Femur (tissue), 1 donor: ENCODE results near the gene DGKQ.
A peak's percentile ranks its signal among the peaks of the same experiment; 100 is the strongest.
"Not testable (repeated sequence)": the region's sequence is repeated elsewhere in the genome, so short reads cannot be mapped to it uniquely, and the experiment has no call there.

Experiments
- DNase-seq: peaks from one replicate; pipeline ENCODE4 v3.0.0-alpha.2; 2017

The DGKQ gene

GRCh38 chr4:1009542-1010394 lies 36.4 kb upstream of the DGKQ start:
- peak; percentile 84 for DNase-seq

- no peak for DNase-seq
Observed at GRCh38 chr4:1008840-1009541, 35.6 kb upstream of the DGKQ start.

- DNase-seq = no peak
Observed at GRCh38 chr4:1006856-1007255, 33.5 kb upstream of the DGKQ start.

- DNase-seq = no peak
Observed at GRCh38 chr4:1004557-1005485, 31.5 kb upstream of the DGKQ start.

DNA sequence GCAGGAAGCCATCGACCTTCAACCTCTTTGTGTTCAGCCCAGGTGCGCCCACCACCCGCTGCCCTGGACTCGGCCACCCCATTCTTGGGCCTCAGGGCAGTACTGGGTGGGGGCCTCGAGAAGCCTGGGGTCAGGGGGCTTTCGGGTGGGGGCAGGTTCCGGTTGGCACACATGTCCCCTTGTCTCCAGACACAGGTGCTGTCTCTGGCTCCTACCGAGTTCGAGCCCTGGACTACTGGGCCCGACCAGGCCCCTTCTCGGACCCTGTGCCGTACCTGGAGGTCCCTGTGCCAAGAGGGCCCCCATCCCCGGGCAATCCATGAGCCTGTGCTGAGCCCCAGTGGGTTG lies 30.7 kb upstream of the DGKQ start:
- no peak for DNase-seq

GRCh38 chr4:1003271-1004070 lies 30.1 kb upstream of the DGKQ start:
- no peak for DNase-seq

DNA sequence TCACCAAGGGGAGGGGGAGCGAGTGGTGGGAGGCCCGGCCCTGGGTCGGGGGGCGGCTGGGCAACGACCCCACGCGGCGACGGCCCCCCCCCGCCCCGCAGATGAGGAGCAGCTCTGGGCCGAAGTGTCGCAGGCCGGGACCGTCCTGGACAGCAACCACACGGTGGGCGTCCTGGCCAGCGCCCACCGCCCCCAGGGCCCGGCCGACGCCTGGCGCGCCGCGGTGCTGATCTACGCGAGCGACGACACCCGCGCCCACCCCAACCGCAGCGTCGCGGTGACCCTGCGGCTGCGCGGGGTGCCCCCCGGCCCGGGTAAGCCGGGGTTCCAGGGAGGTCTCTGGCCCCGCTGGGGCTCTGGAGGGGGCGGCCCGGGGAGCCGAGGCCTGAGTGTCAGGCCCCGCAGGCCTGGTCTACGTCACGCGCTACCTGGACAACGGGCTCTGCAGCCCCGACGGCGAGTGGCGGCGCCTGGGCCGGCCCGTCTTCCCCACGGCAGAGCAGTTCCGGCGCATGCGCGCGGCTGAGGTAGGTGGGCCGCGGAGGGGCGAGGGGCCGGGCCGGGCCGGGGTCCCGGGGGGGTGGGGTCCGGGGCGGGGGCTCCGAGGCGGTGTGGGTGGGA lies 29.4 kb upstream of the DGKQ start:
- DNase-seq = no peak

DNA sequence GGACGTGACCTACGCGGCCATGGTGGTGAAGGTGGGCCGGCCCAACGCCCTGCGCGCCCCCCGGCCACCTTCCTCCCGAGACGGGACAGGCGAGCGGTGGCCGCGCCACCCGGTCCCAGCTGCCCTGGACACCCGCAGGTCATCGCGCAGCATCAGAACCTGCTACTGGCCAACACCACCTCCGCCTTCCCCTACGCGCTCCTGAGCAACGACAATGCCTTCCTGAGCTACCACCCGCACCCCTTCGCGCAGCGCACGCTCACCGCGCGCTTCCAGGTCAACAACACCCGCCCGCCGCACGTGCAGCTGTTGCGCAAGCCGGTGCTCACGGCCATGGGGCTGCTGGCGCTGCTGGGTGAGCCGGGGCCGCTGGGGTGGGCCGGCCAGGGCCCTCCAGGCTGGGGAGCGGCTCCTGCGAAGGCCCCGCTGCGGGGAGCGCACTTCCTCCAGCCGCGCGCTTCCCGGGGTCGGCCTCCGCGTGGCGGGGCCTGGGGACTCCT lies 28.8 kb upstream of the DGKQ start:
- no peak for DNase-seq

DNA sequence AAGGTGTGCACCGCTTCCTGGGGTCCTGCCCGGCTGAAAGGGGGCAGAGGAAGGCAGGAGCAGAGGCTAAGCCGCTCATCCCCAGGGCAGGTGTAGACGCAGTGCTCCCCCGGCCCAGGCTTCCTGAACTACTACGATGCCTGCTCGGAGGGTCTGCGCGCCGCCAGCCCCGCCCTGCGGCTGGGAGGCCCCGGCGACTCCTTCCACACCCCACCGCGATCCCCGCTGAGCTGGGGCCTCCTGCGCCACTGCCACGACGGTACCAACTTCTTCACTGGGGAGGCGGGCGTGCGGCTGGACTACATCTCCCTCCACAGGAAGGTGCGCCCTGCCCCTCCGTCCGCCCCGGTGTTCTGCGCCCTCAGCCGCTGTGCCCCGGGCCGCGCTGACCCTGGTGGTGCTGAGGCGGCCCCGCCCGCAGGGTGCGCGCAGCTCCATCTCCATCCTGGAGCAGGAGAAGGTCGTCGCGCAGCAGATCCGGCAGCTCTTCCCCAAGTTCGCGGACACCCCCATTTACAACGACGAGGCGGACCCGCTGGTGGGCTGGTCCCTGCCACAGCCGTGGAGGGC lies 28.3 kb upstream of the DGKQ start:
- no peak for DNase-seq

DNA sequence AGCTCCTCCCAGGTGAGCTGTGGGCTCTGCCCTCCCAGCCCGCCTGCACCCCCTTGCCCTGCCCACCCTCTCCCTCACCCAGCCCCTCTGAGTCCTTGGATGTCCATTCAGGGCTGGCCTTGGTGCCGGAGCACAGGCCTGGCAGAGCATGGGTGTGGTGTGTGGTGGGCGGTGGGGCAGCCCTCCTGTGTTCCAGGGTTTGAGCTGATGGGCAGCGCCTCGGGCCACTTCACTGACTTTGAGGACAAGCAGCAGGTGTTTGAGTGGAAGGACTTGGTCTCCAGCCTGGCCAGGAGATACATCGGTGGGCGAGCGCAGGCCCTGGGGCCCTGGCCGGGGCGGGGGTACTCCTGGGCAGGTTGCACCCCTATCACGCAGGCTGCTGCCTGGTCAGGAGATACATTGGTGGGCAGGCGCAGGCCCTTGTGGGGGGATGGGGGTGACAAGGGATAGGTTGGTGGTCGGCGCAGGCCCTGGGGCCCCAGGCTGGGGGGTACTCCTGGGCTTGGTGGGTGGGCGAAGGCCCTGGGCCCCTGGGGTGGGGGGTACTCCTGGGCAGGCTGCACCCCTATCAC lies 27.4 kb upstream of the DGKQ start:
- DNase-seq = no peak

- DNase-seq = no peak
Observed at GRCh38 chr4:999882-1000425, 26.6 kb upstream of the DGKQ start.

DNA sequence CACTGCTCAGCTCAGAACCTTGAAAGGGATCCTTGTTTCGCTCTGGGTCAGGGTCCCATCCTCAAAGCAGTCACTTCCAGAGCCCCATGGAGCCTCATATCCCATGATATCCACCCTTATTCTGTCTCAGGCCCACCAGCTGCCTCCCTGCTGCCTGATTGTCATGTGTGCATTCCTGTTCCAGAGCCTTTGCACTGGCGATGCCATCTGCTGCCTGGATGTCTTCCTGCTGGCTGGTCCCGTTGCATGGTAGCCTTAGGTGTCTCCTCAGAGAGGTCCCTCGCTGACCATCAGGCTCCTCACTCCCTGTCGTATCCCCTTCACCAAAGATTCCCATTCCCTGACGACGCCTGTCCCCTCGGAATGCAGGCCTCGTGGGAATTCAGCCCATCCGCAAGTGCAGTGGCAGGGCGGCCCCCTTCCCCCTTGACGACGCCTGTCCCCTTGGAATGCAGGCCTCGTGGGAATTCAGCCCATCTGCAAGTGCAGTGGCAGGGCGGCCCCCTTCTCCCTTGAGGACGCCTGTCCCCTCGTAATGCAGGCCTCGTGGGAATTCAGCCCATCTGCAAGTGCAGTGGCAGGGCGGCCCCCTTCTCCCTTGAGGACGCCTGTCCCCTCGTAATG lies 26.0 kb upstream of the DGKQ start:
- not testable (repeated sequence) for DNase-seq

DNA sequence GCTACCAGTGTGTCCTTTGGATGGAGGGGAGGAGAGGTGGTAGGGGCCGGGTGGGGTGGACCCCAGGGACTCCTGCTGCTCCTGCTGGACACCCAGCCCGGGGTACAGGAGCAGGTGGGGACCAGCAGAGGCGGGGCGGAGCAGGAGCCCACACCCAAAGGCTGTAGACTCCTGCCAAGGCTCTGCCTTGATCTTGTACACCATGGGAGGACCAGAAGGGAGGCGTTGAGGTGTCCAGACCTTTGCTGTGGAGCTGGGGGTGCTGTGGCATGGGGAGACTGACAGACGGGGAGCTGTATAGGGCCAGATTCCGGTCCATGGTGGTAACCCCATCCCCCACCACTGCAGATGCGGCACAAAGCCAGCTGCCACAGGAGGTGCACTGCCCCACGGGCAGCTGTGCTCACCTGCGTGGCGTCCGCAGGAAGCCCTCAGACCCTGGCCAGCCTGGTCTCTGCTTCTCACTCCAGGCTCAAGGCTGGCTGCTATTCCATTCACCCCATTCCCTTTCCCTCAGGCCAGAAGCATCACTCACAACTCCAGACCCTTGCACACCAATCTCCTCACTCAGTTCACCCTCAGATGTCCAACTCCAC lies 24.8 kb upstream of the DGKQ start:
- no peak for DNase-seq

DNA sequence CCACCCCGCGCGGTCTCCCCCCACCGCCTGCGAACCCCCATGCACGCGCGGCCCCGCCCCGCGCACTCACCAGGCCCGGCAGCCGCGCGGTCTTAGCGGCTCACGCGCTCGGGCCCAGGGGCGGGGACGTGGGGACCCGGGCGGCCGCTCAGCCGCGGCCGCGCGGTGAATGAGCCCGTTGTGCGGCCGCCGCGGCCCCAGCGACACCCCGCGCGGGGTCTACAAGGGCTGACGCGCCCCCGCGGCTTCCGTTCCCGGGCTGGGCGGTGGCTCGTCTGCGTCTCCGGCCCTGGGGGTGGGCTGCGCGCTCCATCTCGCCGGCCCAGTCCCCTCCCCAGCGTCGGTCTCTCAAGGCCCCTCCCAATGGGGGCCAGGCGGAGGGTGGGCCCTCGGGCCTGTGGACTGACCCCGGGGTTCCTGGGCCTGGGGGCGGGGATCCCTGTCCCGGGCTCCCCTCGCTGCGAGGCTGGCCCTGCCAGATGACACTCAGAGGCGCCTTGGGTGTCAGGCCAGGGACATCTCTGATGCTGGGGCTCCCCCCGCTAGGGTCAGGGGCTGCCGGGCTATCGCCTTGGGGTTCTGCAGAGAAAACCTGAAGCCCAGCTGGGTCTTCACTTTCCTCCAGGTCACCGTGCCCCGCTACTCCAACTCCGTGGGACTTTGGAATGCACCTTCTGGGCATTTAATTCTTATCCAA lies 24.2 kb upstream of the DGKQ start:
- DNase-seq = no peak

DNA sequence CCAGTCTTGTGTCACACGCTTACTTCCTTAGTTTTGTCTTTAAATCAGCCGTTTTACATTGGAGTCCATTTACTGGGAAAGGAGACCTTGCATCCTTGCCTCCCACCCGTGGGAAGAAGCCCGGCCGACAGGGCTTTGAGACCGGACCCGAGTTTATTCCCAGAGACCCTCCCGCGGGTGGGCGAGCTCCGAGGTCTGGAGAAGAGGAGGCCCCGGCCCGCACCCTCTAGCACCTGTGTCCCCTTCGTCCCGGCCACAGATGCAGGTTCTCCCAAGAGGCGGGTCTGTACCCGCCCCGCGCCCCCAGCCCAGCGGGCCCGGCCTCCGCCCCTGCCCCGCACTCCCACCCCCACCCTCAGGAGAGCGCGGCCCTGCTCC lies 23.6 kb upstream of the DGKQ start:
- no peak for DNase-seq

DNA sequence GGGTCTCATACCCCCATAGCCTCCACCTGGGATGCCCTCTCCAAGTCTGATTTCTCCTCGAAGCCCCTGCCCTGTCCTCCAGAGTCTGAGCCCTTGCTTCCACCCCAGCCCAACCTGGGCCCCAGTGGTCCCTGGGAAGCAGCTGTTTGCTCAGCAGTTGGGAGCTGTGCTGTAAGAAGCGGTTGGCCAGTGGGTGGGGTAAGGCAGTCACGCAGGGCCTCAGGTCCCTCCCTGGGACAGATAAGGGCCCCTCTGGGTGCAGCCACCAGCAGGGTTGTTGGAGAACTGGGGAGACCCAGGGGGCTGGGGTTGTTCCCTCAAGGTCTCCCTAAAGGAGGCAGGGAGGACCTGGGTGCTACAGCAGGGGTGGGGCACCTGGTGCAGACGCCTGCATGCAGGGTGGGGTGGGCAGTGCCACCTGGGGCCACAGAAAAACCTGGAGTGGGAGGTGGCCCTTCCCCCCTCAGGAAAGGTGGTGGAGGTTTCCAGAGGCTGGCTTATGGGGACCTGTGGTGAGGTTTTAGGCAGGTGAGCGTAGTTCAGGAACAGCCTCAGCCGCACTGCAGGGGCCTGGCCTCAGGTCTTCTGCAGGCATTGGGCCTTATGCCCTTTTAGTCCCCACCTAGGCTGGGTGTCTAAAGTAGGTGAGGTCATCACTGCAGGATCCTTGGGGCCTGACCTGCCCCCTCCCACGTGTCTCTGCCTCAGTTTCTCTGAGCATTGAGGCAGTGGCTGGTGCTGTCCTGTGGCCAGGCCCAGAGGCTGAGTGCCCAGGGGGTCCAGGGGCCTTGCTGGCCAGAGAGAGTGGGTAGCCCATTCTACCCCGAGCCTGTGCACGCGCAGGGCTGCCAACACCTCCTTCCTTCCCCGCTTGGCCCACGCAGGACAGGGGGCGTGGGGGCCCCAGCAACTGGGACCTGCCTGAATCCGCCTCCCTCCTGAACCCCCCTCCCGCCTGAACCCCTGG lies 22.9 kb upstream of the DGKQ start:
- no peak for DNase-seq

GRCh38 chr4:995311-996026 lies 22.1 kb upstream of the DGKQ start:
- no peak for DNase-seq
